Posterior vena cava (tissue), 2 donors: ENCODE results near the gene SEMA4G. TPM values are rescaled to one million over a fixed set of nuclear protein-coding genes. Genes with fewer than 3 reads are reported as not detected.

Source experiments
- DNase-seq: peaks from one replicate; pipeline ENCODE4 v3.0.0-alpha.2; 2020; ENCODE audit warnings: low spot score
- intact Hi-C, 2 donors: fragments of 100-400 bp; cut with DNase I; formaldehyde crosslinking; loops; one replicate each; pipeline versions ENCODE4 v1.14.1 to v1.14.2; 2022 to 2023
- long read RNA-seq, 2 donors: library from polyadenylated mRNA; unstranded; transcript quantifications; one replicate each; pipeline ENCODE4 v2.0.0, GENCODE V29; 2020 to 2021
- total RNA-seq, 2 donors: library from RNA; stranded (reverse); fragmentation: NEBNext Ultra II Directional; extraction: Animal tissue kit (Norgen Biotek cat#: 25700); gene quantifications; one replicate each; pipeline ENCODE4 v1.2.1, GENCODE V29; 2021
- donor health status: DM: yes; HTN: yes; CAD: no.
- donor health status: DM: yes; HTN: yes; CAD: no.

SEMA4G gene, protein sequence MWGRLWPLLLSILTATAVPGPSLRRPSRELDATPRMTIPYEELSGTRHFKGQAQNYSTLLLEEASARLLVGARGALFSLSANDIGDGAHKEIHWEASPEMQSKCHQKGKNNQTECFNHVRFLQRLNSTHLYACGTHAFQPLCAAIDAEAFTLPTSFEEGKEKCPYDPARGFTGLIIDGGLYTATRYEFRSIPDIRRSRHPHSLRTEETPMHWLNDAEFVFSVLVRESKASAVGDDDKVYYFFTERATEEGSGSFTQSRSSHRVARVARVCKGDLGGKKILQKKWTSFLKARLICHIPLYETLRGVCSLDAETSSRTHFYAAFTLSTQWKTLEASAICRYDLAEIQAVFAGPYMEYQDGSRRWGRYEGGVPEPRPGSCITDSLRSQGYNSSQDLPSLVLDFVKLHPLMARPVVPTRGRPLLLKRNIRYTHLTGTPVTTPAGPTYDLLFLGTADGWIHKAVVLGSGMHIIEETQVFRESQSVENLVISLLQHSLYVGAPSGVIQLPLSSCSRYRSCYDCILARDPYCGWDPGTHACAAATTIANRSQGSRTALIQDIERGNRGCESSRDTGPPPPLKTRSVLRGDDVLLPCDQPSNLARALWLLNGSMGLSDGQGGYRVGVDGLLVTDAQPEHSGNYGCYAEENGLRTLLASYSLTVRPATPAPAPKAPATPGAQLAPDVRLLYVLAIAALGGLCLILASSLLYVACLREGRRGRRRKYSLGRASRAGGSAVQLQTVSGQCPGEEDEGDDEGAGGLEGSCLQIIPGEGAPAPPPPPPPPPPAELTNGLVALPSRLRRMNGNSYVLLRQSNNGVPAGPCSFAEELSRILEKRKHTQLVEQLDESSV
- total RNA-seq = 1 to 10 TPM; 1.1 to 1.6 TPM
- long read RNA-seq, donor 1, partial matches to known transcripts = 1 of 1 reads
- long read RNA-seq, donor 1, other reads (novel, unspliced or antisense) = 0 of 1 reads
- long read RNA-seq, donor 2, partial matches to known transcripts = 0 of 1 reads
- long read RNA-seq, donor 2, other reads (novel, unspliced or antisense) = 0 of 1 reads

DNA sequence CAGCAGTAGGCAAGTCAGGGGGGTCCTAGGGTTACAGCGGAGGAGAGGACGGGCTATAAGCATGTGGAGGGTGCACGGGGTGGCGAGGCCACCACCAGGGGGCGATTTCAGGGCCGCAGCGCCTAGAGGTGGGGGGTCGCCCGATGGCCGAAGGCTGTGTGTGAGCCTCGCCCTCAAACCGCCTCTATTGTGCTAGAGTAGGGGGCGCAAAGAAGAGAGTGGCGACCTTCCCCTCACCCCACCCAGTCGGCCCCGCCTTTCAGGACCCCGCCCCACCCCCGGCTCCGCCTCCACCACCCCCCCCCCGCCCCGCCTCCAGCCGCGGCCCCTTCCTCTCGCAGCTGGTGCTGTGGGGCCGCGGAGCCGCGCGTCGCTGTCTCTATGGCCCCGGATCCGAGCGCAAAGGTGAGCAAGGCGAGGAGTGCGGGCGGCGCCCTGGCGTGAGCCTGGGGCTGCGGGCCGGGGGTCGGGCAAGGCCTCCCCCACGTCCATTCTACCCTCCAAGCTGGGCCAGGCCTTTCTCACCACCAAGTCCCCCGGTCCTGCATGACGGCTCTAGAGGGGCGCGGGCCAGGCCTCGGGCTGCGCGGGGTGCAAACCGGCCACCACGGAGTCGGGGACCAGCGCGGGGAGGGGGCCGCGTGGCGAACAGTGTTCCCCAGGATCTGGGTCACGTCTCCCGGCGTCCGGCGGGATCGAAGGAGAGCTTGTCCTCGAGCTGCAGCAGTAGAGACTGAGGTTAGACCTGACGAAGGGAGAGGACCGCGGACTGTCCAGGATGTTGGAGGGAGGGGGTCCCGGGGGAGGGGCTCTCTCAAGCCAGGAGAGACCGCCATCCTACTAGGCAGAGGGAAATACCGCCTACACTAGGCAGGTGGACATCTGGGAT is at the start of gene SEMA4G:
TSS of gene SEMA4G (plus strand) at position 318 of the 889 bp plus-strand sequence. CDS start 3,409 bp downstream, outside the sequence.
- peak; percentile 83 for DNase-seq
- intact Hi-C loops = no loop called here

GRCh38 chr10:100923580-100923979 is 45.7 kb upstream of the SEMA4G start:
- intact Hi-C loops = no loop called here
- no peak for DNase-seq

DNA sequence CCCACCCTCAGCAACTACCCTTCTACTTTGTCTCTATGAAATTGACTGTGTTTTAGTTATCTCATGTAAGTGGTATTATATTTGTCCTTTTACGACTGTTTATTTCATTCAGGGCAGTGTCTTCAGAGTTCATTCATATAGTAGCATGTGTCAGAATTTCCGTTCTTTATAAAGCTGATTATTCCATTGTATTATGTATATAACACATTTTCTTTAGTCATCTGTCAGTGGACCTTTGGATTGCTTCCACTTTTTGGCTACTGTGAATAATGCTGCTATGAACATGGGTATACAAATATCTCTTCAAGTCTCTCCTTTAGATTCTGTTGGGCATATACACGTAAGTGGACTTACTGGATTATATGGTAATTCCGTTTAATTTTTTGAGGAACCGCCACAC is 42.0 kb upstream of the SEMA4G start:
- no peak for DNase-seq
- intact Hi-C loops = no loop called here

DNA sequence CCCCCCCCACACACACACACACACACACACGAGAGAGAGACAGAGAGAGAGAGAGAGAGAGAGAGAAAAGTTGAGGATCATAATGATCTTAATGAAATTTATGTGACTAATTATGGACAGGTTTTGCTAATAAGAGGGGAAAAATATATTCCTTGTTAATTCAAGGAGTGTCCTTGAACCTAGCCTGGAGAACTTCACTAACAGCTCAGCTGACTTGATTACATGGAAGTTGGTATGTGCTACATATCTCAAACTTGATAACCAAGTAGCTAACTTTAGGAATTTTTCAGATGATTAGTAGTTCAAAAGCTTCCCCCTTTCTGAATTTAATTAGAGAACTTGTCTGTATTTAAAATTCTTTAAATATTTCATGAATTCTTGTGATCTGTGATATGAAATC is 41.3 kb upstream of the SEMA4G start:
- intact Hi-C loops = no loop called here
- DNase-seq = no peak

GRCh38 chr10:100930368-100930767 is 38.9 kb upstream of the SEMA4G start:
- intact Hi-C loops = no loop called here
- no peak for DNase-seq

DNA sequence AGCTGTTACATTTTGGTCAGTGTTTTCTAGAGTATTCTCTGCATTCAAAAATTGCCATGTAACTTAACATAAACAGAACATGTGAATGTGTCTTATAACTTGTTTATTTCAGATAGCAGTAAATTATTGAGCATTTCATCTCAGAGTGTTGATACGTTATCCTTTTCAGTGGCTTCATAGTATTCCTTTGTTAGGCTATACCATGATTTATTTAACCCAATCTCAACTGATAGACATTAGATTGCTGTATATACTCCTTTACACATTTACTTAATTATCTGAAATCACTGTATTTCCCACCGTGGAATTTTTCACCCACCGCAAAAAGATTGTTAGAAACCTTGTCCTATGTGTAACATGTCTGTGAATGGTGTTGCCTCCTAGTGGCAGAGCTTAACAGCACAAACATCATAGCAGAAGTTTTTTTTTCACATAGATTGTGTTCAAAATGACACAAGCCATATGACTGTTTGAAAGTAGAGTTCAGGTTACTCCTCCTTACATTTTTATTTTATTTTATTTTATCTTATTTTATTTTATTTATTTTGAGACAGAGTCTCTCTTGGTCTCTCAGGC is 35.1 kb upstream of the SEMA4G start:
- DNase-seq = no peak

DNA sequence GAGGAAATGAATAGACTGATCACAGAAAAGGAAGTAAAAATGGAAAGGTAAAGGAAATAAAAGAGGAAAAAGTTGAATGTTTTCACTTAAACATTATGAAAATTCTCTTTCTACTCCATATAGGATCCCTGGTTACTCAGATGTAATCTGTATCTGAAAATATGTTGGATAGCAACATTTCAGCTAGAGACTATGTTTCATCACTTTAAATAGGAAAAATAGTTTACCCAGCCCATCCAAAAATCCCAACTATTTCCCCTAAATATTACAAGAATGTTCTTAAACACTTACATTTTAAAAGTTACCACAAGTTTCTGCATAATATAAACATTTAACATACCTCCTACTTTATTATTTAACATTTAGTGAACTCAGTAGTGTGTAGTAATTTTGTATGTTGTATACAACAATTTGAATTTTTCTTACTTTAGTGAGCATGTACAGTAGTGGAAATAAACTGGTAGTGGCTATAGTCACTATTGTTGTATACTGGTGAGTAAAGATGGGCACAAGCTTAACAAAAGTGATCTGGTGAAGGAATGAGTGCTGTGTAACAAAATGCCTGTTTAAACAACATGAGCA is 29.4 kb upstream of the SEMA4G start:
- intact Hi-C loops = no loop called here

More for the DNA sequence above, 35.1 kb upstream of the SEMA4G start:
- intact Hi-C loops = no loop called here

GRCh38 chr10:100942229-100942628 is 27.1 kb upstream of the SEMA4G start:
- intact Hi-C loops = no loop called here
- DNase-seq = no peak

More for the DNA sequence above, 29.4 kb upstream of the SEMA4G start:
- no peak for DNase-seq

DNA sequence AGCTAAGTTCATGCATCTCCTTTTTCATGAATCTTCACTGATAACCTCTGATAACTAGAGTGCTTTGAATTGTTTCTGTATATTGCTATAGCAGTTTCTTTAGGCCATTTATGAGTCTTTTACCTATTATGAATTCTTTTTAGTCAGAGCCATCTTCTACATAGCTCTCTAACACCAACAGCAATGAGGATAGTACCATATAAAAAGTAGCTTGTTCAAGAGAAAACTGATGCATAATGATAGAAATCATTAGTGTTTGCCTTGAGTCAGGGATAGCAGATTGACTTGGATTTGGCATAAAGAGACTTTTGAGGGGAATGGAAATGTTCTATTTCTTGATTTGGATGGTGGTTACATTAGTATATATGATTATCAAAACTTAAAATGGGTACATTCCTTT is 25.8 kb upstream of the SEMA4G start:
- DNase-seq = no peak
- intact Hi-C loops = no loop called here

DNA sequence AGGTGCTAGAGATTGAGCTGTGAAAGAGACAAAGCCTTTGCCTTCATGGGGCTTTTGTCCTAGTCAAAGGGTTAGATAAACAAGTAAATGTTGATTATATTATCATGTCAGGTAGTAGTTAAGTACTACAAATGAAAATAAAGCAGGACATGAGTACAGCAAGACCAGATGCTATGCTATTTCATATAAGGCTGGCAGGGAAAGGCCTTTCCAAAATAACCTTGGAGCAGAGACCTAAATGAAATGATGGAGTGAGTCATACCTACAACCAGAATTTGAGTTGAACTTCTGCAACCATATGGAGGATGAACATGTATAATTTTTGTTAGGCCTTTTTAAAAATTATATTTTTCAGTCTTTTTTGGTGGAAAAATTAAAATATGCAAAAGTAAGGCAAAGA is 23.6 kb upstream of the SEMA4G start:
- intact Hi-C loops = no loop called here
- no peak for DNase-seq

- no peak for DNase-seq
- intact Hi-C loops = no loop called here
Observed at GRCh38 chr10:100948916-100949315, 20.4 kb upstream of the SEMA4G start.

- DNase-seq = no peak
- intact Hi-C loops = no loop called here
Observed at GRCh38 chr10:100960251-100960650, 9.1 kb upstream of the SEMA4G start.

- no peak for DNase-seq
- intact Hi-C loops = no loop called here
Observed at GRCh38 chr10:100962351-100963080, 6.8 kb upstream of the SEMA4G start.

DNA sequence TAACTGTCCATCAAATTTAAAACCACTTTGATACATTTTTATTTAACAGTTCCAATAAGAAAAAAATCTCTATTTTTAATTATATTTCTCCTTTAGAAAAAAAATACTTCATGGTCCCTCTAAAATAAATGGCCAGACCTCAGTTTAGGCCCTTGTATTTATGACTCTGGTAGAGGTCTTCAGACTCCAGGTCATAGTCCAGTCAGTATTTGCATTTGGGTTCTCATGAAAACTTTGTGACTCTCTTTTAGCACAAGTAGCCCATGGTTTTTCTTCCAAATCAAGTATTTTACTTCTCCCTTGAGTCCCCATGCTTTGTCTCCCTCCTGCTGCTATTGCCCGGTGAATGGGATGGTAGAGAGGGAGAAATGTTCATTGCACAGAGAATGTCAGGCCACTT is 5.5 kb upstream of the SEMA4G start:
- DNase-seq = no peak
- intact Hi-C loops = no loop called here

GRCh38 chr10:100965820-100966219 is 3.5 kb upstream of the SEMA4G start:
- no peak for DNase-seq
- intact Hi-C loops = no loop called here

- intact Hi-C loops = no loop called here
- no peak for DNase-seq
Observed at GRCh38 chr10:100966887-100967286, 2.4 kb upstream of the SEMA4G start.

GRCh38 chr10:100967332-100967731 is 2.0 kb upstream of the SEMA4G start:
- no peak for DNase-seq
- intact Hi-C loops = no loop called here
